EL (cell line): Measurements from ENCODE around the gene MLLT10.
A peak's percentile ranks its signal among the peaks of the same experiment; 100 is the strongest.

Experiments
- DNase-seq: peaks from one replicate; pipeline ENCODE4 v3.0.0-alpha.2; 2016

The MLLT10 gene

GRCh38 chr10:21501731-21502347 lies 32.2 kb upstream of the MLLT10 start:
- no peak for DNase-seq

DNA sequence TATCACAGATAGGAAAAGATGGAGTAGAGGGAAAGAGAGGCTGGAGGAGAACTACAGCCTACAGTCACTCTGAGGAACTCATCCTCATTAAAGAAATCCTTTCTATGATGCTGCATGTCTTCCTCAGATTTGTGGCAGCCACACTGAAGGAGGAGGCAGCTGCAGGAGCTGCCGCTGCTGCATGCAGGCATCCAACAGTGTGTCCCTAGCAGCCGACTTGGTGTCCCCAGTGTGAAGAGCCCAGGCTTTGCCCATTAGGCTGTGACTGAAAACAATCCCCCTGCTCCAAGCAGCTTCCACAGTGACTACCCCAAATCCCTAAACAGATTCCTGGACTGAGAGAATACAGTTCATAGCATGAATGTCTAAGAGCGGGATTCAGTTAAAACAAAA lies 31.7 kb upstream of the MLLT10 start:
- no peak for DNase-seq

- DNase-seq = no peak
Observed at GRCh38 chr10:21503542-21503941, 30.5 kb upstream of the MLLT10 start.

GRCh38 chr10:21505711-21506278 lies 28.2 kb upstream of the MLLT10 start:
- DNase-seq = no peak

DNA sequence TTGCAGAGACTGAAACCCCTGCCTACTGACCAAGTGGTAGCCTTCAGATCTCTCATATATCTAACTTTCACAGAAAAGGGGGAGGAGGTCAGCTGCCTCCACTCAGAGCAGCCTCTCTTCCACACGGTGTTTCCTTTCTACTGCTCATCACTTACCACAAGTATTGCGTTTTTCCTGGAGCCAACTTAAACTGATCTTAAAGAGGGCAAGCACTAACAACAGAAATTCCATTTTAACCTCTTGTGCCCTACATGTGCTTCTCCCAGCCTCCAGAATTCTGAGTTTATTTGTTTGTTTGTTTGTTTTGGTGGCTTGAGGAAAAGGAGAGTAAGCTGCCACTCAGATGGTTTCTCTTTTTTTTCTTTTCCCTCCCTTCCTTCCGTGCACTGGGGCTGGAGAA lies 27.7 kb upstream of the MLLT10 start:
- no peak for DNase-seq

GRCh38 chr10:21507150-21507549 lies 26.9 kb upstream of the MLLT10 start:
- DNase-seq = no peak

- no peak for DNase-seq
Observed at GRCh38 chr10:21508706-21509331, 25.2 kb upstream of the MLLT10 start.

- DNase-seq = no peak
Observed at GRCh38 chr10:21509341-21510240, 24.4 kb upstream of the MLLT10 start.

GRCh38 chr10:21510241-21511094 lies 23.6 kb upstream of the MLLT10 start:
- DNase-seq = peak; percentile 30

- DNase-seq = no peak
Observed at GRCh38 chr10:21511095-21511570, 22.9 kb upstream of the MLLT10 start.

- peak; percentile 23 for DNase-seq
Observed at GRCh38 chr10:21511946-21512572, 22.0 kb upstream of the MLLT10 start.

GRCh38 chr10:21512573-21513404 lies 21.2 kb upstream of the MLLT10 start:
- DNase-seq = no peak

DNA sequence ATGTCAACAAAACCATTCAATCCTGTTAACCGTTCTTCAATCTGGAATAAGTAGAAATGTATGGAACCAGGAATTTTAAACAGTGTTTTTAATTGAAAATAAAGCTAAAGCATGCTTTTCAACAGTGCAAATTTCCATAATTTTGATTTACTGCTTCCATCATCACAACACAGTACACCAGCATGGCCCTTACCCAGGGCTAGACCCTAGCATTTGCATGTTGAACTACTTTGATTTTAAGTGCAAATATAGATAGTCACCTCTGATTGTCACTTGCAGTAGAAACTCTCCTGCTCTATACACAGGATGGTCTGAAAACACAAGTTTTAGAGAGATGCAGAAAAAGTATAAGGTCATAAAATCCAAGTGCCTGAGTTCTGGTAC lies 20.6 kb upstream of the MLLT10 start:
- DNase-seq = no peak

DNA sequence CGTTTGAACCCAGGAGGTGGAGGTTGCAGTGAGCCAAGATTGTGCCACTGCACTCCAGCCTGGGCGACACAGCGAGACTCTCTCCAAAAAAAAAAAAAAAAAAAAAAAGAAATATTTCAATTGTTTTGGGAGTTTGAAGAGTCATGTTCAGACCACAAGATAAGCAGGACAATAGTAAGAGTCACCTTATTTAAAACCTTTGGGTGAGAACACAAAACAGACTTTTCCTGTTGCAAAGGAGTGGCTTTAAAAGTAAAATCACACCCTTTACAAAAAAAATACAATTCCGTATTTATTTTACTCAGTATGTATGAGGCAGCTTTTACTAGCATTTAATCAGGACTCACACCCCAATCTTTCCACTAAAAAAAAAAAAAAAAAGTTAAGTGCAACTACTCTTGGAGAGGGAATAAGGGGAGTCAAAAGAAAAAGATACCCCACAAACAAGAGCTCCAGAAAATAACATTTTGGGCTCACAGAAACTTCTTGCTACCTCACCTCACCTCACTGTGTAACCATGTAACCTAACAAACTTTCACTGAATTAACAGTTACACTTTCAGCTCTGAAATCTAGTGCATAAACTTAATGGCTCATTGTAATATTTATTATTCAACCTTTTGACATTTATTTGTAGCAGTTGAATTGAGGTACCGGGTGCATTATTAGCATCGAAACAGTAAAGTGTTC lies 19.8 kb upstream of the MLLT10 start:
- no peak for DNase-seq

DNA sequence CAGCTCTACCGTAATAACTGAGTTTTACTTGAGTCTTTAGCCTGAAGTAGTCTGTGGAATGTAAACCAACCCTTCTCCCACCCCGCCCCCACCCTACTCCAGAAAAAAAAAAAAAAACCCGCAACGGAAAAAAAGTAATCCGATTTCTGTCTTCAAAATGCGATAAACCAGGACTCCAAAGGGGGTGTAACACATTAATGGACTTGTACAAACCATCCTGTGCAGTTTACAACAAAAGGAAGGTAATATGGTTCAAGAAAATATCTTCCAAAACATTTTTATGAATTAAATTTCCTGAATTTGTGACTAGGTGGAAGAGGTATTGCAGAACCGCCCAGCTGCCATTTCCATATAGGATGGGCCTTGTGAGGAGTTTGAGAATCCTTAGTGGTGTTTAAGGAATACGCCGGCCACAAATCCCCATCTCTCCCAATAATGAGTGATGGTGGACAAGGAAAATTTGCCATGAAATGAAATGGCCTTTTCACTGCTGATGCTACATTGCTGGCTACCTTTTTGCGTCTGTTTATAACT lies 19.1 kb upstream of the MLLT10 start:
- peak; percentile 21 for DNase-seq

GRCh38 chr10:21515361-21516241 lies 18.4 kb upstream of the MLLT10 start:
- peak; percentile 22 for DNase-seq

DNA sequence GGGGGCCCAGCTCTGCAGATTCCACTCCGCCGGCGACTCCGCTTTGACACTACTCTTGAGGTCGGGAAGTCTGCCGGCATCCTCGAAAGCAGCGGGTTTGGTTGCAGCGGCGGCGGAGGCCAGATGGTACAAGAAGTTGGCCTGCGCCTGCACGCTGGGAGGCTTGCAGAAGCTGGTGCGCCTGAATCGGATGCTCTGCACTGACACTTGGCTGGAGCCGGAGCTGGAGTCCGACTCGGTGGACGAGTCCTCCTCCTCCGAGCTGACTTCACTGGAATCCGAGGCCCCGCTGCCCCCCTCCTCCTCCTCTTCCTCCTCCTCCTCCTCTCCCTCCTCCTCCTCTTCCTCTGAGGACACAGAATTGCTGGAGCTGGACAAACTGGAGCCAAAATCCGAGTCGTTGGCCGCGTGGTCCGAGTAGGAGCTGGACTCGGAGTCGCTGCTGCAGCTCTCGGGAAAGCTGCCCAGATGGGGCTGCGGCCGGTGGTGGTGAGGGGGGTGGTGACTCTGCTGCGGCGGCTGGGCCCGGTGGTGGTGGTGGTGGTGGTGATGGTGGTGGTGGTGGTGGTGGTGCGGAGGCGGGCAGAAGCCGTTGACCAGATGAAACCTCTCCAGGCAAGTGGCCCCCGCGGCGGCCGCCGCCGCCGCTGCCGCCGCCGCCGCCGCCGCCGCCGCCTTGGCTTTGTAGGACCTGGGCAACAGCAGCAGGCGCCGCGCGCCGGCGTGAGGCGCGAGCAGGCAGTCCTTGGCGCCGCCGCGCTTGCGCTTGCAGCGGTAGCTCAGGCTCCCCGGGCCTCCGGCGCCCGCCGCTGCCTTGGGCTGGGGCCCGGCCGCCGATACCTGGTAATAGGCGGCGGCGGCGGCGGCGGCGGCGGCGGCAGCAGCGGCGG lies 17.5 kb upstream of the MLLT10 start:
- peak; percentile 81 for DNase-seq
